ENCODE data around the gene NBAS.

The NBAS gene

GRCh38 chr2:15538792-15539191 lies 22.3 kb downstream of the NBAS start:
- Histone ChIP-seq H3K27me3 (replicated peaks; ENCODE audit: control insufficient read depth, insufficient read depth, low read length) (no peaks in the 10 kb centered on the region), H3K36me3 (ENCODE audit: control insufficient read depth, insufficient read depth, low read length) (no peaks in the 10 kb centered on the region), H3K4me3 (replicated peaks; ENCODE audit: low read depth, low read length) (no peak overlapping the region)
- TF ChIP-seq, protein P1, sequence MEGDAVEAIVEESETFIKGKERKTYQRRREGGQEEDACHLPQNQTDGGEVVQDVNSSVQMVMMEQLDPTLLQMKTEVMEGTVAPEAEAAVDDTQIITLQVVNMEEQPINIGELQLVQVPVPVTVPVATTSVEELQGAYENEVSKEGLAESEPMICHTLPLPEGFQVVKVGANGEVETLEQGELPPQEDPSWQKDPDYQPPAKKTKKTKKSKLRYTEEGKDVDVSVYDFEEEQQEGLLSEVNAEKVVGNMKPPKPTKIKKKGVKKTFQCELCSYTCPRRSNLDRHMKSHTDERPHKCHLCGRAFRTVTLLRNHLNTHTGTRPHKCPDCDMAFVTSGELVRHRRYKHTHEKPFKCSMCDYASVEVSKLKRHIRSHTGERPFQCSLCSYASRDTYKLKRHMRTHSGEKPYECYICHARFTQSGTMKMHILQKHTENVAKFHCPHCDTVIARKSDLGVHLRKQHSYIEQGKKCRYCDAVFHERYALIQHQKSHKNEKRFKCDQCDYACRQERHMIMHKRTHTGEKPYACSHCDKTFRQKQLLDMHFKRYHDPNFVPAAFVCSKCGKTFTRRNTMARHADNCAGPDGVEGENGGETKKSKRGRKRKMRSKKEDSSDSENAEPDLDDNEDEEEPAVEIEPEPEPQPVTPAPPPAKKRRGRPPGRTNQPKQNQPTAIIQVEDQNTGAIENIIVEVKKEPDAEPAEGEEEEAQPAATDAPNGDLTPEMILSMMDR (IDR thresholded peaks at IDR 0.05; ENCODE audit: insufficient read depth, low read length, poor library complexity, severe bottlenecking), result no peak
- no peak for DNase-seq (ENCODE audit: extremely low read depth, insufficient read length)

- TF ChIP-seq, protein P1 (IDR thresholded peaks at IDR 0.05; ENCODE audit: insufficient read depth, low read length, poor library complexity, severe bottlenecking), result no peak
- no peak for DNase-seq (ENCODE audit: extremely low read depth, insufficient read length)
- Histone ChIP-seq H3K36me3 (ENCODE audit: control insufficient read depth, insufficient read depth, low read length) (peaks cover 3% of the 10 kb centered on the region), H3K4me3 (replicated peaks; ENCODE audit: low read depth, low read length) (no peak overlapping the region), H3K27me3 (replicated peaks; ENCODE audit: control insufficient read depth, insufficient read depth, low read length) (no peaks in the 10 kb centered on the region)
Measured at GRCh38 chr2:15533860-15534480, 27.2 kb downstream of the NBAS start.

- Histone ChIP-seq H3K36me3 (ENCODE audit: control insufficient read depth, insufficient read depth, low read length) (peaks cover 3% of the 10 kb centered on the region), H3K4me3 (replicated peaks; ENCODE audit: low read depth, low read length) (no peak overlapping the region), H3K27me3 (replicated peaks; ENCODE audit: control insufficient read depth, insufficient read depth, low read length) (no peaks in the 10 kb centered on the region)
- TF ChIP-seq, protein P1 (IDR thresholded peaks at IDR 0.05; ENCODE audit: insufficient read depth, low read length, poor library complexity, severe bottlenecking), result no peak
- DNase-seq (ENCODE audit: extremely low read depth, insufficient read length), result no peak
Measured at GRCh38 chr2:15532996-15533395, 28.1 kb downstream of the NBAS start.

DNA sequence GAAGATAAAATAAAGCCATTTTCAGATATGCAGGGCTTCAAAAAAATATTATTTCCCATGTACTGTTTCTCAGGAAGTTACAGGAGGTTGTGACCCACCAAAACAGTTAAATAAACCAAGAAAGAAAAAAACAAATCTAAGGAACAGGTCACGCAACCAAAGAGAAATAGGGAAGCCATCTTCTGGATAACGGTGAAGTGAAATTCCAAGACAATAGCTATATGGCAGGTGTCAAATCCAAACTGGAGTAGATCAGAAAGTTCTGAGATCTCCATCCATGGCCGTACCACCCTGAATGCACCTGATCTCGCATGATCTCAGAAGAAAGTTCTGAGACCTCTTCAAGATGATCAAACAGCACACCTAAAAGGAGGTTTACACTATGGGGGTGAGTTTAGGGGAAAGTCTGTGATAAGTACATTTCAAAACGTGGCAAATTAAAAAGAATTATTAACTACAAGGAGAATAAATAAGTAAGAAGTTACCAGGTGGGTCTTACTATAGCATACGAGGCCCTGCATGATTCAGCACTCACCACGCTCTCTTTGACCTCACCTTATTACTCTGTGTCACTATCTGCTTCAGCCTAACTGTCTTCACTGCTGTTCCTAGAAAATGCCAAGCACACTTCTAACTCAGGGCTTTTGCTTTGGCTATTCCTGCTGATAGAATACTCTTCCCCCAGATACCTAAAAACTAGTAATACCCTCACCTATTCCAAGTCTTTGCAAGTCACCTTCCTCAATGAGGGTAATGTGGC lies 29.9 kb downstream of the NBAS start:
- TF ChIP-seq, protein P1 (IDR thresholded peaks at IDR 0.05; ENCODE audit: insufficient read depth, low read length, poor library complexity, severe bottlenecking), result no peak
- Histone ChIP-seq H3K36me3 (ENCODE audit: control insufficient read depth, insufficient read depth, low read length) (peaks cover 3% of the 10 kb centered on the region), H3K4me3 (replicated peaks; ENCODE audit: low read depth, low read length) (no peak overlapping the region), H3K27me3 (replicated peaks; ENCODE audit: control insufficient read depth, insufficient read depth, low read length) (no peaks in the 10 kb centered on the region)
- DNase-seq (ENCODE audit: extremely low read depth, insufficient read length), result no peak

DNA sequence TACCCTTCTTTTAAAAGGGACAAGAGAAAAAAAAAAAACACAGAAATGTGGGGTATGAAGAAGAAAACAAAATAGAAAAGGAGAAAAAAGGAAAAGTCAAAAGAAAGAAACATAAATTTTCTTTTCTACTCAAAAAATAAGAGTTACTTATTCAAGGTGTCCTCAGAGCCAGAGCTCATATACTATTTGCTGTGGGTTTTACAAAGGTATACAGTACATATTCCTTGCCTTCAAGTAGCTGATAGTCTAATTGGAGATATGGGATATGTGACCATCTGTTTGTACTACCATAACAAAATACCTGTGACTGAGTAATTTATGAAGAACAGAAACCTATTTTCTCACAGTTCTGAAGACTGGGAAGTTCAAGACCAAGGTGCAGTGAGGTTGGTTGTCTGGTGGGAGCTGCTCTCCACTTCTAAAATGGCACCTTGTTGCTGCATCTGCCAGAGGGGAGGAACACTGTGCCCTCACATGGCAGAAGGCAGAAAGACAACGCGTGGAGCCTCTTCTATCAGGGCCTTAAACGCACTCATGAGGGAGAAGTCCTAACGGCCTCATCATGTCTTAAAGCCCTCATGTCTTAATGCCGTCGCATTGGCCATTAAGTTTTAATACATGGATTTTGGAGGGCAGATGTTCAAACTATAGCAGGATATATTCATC lies 33.9 kb downstream of the NBAS start:
- Histone ChIP-seq H3K27me3 (replicated peaks; ENCODE audit: control insufficient read depth, insufficient read depth, low read length) (no peaks in the 10 kb centered on the region), H3K4me3 (replicated peaks; ENCODE audit: low read depth, low read length) (no peak overlapping the region), H3K36me3 (ENCODE audit: control insufficient read depth, insufficient read depth, low read length) (peaks cover 2% of the 10 kb centered on the region)
- DNase-seq (ENCODE audit: extremely low read depth, insufficient read length), result no peak
- TF ChIP-seq, protein P1 (IDR thresholded peaks at IDR 0.05; ENCODE audit: insufficient read depth, low read length, poor library complexity, severe bottlenecking), result no peak
